AML-193 (cell line): Measurements from ENCODE around the gene SPNS2.

Experiments used
- DNase-seq, 2 experiments: peaks; one replicate each; lab custom pipeline; 2025; lab: John Stamatoyannopoulos, UW

The SPNS2 gene

GRCh38 chr17:4480929-4481898, 17.5 kb upstream of the SPNS2 start:
- peak; percentile 20 to 33 for DNase-seq

GRCh38 chr17:4482338-4483011, 16.2 kb upstream of the SPNS2 start:
- no peak for DNase-seq

DNA sequence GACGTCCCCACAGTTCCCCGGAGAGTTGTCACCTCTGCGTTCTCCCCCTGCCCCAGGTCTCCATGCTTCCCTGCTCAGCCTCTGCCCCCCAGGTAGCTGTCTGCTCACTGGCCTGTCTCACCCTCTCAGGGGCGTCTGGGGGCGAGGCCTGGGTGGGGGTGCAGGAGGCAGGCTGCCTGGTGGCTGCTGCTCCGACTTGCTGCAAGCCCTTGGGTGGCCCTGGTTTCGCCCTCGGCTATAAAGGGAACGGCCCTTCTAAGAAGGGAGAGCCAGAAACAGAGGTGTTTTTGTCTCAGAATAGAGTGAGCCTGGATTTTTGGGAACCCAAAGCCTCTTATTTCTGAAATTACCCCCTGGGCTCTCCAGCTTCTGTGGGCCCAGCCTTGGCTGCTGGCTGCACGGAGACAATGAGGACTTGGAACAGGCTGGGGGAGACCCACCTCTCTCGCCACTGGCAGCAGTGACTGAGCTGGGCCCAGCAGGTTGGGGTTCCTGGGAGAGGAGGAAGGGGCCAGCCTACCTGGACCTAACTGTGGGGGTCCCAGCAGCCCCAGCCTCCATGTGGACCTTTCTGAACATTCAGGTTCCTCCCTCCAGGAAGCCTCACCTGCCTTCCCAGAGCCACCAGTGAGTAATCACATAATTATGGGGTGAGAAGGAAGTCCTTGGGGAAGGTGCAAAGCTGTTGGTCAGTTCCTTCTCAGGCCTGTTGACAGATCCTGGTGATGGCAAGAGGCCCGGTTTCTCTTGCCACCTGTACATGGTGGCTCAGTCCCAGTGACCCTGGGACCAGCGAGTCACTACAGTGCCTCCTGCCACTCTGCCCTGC, 15.5 kb upstream of the SPNS2 start:
- no peak for DNase-seq

DNA sequence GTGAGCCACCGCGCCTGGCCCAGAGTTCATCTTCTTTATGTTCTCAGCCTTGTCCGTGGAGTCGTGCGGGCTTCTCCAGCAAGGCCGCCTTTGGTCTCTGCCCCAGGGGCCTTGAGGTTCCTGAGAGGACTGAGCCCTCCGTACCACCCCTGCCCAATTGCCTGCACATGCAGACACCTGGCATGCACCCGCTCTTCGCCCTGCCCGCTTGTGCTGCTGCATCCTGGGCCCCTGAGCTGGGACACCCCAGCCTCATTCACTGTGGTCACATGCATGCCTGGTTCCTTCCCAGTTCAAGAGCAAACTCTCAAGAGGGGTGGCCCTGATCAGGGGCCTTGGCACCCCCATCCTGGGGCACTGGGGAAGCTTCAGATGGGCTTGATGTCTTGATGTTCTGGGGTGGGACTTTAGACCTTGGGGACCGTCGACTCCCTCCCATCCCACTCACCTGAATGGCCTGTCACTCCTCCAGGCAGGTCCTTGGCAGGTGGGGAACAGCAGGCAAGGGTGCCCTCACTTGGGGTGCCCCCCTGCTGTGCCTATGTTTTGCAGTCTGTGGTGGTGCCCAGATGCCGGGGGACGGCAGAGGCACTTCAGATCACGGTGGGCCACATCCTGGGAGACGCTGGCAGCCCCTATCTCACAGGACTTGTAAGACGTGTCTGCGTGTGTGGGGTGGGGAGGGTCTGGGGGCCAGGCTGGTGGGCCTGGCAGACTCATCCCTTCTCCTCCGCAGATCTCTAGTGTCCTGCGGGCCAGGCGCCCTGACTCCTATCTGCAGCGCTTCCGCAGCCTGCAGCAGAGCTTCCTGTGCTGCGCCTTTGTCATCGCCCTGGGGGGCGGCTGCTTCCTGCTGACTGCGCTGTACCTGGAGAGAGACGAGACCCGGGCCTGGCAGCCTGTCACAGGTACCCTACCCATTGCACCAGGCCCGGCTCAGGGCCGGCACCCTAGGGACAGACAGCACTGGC, 12.7 kb upstream of the SPNS2 start:
- DNase-seq: no peak

GRCh38 chr17:4487296-4487695, 11.4 kb upstream of the SPNS2 start:
- DNase-seq: no peak

DNA sequence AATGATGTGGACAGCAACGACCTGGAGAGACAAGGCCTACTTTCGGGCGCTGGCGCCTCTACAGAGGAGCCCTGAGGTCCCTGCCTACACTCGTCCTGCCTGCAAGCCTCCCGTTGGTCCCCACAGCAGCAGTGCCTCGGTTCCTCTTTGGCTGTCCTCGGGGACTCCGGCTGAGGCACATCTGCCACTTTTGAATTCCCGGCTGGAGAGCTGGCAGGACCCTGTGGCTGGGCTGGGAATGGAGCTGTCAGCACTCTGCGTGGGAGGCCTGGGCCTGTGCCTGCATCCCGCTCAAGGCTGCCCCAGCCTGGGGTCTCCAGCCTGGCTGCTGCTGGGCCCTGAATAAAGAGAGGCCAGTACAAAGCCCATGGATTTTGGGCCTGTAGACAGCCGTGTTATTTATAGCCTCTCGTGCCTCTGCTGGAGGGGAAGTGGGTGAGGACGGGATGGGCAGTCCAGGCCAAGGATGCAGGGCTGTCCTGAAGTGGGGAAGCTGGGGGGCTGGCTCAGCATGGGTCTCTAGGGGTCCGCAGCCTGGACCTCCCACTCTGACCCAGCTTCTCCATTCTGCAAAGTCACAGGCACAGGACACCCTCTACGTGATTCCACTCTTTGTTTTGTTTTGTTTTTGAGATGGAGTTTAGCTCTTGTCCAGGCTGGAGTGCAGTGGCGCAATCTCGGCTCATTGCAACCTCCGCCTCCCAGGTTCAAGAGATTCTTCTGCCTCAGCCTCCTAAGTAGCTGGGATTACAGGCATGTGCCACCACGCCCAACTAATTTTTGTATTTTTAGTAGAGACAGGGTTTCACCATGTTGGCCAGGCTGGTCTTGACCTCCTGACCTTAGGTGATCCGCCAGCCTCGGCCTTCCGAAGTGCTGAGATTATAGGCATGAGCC, 10.6 kb upstream of the SPNS2 start:
- no peak for DNase-seq

DNA sequence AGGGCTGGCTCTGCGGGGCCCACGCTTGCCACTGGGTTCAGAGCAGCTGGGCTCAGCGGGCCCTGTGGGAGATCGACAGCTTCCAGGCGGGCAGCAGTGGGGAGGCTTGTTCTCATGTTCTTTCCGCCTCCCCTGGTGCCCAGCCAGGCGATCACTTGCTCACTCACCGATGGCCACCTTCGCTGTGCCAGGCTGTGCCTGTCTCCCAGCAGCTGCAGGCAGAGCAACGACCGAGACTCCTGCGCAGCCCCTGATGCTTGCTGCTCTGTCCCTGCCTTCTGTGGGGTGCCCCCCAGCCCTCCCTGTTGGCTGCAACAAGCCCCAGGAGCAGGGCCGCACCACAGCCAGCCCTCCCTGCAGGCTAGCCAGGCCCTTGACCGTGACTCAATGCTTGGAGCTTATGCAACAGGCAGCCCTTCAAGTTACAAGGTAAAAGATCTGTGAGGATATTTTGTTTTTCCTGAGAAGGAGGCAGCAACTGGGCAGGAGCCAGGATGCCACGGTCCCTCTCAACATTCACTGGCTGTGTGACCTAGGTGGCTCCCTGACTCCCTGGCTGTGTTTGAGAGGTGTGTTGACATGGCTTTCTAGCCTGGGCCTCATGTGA, 9.6 kb upstream of the SPNS2 start:
- no peak for DNase-seq

DNA sequence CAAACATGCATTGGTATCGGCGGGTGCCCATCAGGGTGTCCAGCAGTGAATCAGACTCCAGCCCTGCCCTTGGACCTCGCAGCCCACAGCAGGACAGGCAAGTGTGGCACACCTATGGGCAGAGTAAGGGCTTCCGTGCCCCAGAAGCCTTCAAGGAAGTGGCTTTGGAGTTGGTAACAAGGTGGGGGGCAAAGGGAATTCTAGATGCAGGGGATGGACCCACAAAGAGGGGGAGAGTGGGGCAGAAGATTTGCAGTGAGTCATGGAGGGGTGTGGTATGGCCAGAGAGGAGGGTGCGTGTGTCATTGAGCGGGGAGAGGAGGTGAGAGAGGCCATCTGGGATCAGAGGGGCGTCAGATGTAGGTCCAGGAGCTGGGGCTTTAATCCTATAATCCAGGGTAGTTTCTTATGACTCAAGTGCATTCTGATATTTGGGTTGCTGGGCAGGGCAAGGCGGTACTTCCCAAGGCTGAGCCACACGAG, 8.5 kb upstream of the SPNS2 start:
- DNase-seq: no peak

- no peak for DNase-seq
Observed at GRCh38 chr17:4490637-4491061, 8.0 kb upstream of the SPNS2 start.

- no peak for DNase-seq
Observed at GRCh38 chr17:4492721-4493561, 5.7 kb upstream of the SPNS2 start.

DNA sequence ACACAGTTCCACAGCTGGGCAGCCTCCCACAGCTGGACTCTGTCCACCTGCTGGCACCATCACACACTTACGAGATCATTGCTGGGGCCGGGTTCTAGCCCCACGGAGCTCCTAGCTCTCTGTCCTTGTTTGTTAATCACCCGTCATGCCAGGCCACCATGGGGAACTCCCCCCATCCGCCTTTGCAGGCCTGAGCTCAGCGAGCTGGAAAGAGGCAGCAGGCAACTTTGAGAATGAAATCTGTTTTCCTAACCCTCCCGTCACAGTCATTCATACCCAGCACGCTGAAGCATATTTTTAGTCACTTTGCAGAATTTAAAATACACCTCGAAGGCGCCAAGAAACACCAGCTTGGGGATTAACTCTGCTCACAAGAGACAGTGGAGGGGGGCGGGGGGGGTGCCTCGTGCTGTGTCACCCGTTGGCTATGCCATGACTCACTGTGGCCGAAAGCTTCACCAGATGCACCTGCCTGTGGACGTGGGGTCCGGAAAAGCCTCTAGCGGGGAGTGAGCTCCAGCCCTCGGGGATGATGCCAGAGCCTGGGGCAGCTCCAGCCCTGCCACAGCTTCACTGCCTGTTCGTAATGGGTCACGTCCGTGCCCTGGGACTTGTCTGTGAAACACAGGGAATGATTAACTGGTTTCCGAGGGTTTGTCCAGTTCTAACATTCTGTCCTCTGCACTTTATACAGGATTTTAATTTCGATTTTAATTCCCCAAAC, 1.4 kb upstream of the SPNS2 start:
- no peak for DNase-seq

DNA sequence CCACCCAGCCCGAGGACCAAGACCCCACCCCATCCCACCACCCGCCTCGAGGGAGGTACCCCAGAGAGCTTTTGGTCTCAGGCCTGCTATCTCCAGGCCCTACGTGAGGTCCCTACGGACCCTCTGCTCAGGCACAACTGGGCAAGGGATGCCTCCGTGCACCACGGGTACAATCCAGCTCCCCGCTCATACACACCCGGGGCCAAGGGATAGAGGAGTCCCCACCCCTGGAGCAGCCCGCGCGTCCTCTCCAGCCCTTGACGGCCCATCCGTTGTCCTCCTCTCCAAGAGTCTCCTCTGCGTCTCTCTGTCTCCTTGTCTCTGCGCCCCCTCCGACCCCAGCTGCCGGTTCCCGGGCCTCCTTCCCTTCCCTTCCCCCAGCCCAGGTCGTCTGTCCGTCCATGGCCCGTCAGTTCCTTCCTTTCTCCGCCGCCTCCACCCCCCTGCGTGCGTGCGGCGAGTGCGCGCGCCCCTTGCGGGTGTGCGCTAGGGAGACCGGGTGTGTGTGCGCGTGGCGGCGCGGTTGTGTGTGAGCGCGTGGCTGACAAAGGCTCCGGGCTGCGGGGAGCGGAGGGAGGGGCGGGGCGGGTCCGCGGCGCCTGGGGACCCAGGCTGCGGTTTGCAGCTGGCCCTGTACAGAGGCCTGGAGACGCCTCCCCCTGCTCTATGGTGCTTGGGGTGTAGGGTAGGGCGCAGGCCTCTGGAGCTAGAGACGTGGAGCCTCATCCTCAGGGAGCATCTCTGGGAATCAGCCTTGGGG, 930 bp downstream of the SPNS2 start:
- peak in 1 of 2 experiments; percentile 23 for DNase-seq

- no peak for DNase-seq
Observed at GRCh38 chr17:4500191-4500571, 1.5 kb downstream of the SPNS2 start.

DNA sequence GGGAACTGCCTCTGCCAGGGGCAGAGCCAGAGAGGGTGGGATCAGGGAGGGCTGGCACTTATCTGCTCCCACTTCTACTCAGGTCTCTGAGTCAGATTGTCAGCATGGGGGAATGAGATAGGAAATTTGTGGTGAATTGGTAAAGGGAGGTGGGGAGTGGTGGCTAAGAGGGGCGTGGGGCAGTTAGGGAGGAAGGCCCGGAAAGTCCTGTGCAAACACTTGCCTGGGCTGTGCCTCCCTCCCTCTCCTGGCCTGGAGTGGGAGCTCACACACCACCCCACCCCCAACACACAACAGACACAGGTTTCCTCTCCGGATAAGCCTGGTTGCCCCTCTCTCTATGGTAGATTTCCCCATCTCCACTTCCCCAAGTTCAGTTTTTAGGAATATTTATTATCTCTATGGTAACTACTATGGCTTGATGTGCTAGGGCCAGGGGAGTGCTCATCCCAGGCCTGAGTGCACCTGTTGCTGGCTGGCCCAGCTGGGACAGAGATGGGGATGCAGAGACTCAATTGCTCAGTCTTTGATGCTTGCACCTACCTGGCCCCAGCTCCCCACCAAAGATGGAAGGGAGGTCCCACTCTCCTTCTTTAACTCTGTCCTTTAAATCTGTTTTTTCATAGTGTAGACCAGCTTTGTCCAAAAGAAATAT, 2.7 kb downstream of the SPNS2 start:
- no peak for DNase-seq

DNA sequence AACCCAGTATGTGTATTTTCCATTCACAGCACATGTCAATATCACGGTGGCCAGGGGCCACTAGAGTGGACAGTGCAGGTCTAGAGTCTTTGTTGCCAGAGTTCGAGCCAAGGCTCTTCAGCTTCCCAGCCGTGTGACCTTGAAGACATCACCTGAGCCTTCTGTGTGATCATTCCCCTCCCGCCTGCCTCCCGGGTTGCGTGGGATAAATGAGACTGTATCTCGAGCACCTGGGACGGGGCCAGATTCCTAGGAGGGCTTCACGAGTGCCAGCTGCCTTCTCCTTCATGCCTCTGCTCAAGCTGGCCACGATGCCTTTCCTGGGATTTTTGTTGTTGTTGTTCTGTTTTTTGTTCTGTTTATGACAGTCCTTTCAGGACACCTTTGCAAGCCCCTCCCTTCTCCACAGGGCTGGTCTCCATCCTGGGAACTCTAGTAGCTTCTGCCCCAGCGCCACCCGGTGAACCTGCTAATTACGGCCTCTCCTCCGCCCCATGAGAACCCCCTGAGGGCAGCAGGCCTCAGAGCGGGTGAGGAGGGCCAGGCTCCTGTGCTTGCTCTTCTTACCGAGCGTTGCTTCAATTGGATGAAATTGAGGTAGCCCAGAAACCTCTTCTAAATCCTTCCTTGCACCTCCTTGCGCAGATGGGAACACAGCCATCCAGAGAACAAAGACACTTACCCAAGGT, 3.9 kb downstream of the SPNS2 start:
- no peak for DNase-seq
